Neural progenitor cell (in vitro differentiated cells): ENCODE measurements around the gene ZNF423. TPM values are rescaled to one million over a fixed set of nuclear protein-coding genes. Genes with fewer than 3 reads are reported as not detected.

Experiments used
- DNase-seq: peaks from one replicate; pipeline ENCODE4 v3.0.0-alpha.2; 2016; ENCODE audit warnings: low spot score
- H2AFZ ChIP-seq: fragments of 200-600 bp; sonication (generic); replicated peaks from 2 replicates; pipeline ENCODE4 v1.6.1; 2016; ENCODE audit warnings: antibody characterized with exemption
- H3F3A ChIP-seq: fragments of 200-600 bp; sonication (generic); 2 replicates; pipeline ENCODE4 v1.6.1; 2016; ENCODE audit warnings: antibody characterized with exemption, low read depth
- H3K27ac ChIP-seq: fragments of 200-600 bp; sonication (generic); 2 replicates; pipeline ENCODE4 v1.5.1; 2016; ENCODE audit warnings: mild to moderate bottlenecking
- H3K27me3 ChIP-seq: fragments of 200-600 bp; sonication (generic); 2 replicates; pipeline ENCODE4 v1.6.1; 2016; ENCODE audit warnings: mild to moderate bottlenecking, moderate library complexity
- H3K36me3 ChIP-seq: fragments of 200-600 bp; sonication (generic); 2 replicates; pipeline ENCODE4 v1.5.1; 2016
- H3K4me1 ChIP-seq: fragments of 200-600 bp; sonication (generic); 2 replicates; pipeline ENCODE4 v1.6.1; 2016; ENCODE audit warnings: mixed run types
- H3K4me2 ChIP-seq: fragments of 200-600 bp; sonication (generic); 2 replicates; pipeline ENCODE4 v1.6.1; 2016
- H3K4me3 ChIP-seq: fragments of 200-600 bp; sonication (generic); 2 replicates; pipeline ENCODE4 v1.5.1; 2016
- H3K79me2 ChIP-seq: fragments of 200-600 bp; sonication (generic); 2 replicates; pipeline ENCODE4 v1.6.1; 2016; ENCODE audit warnings: low read depth
- H3K9ac ChIP-seq: fragments of 200-600 bp; sonication (generic); 2 replicates; pipeline ENCODE4 v1.6.1; 2016
- H3K9me3 ChIP-seq: fragments of 200-600 bp; sonication (generic); 2 replicates; pipeline ENCODE4 v1.5.1; 2016; ENCODE audit warnings: low read depth
- H4K20me1 ChIP-seq: fragments of 200-600 bp; sonication (generic); 2 replicates; pipeline ENCODE4 v1.6.1; 2016; ENCODE audit warnings: low read depth
- H3K27ac Mint-ChIP-seq: 3 replicates; pipeline ENCODE4 v1.8.0; 2021; ENCODE audit warnings: mixed read lengths
- H3K27me3 Mint-ChIP-seq: 2 replicates; pipeline ENCODE4 v1.8.0; 2022; ENCODE audit warnings: low read depth, mild to moderate bottlenecking, inconsistent platforms, moderate library complexity, mixed read lengths; ENCODE audit not compliant: insufficient read depth
- H3K36me3 Mint-ChIP-seq: 3 replicates; pipeline ENCODE4 v1.8.0; 2021; ENCODE audit warnings: mixed read lengths
- H3K4me1 Mint-ChIP-seq: 3 replicates; pipeline ENCODE4 v1.8.0; 2021; ENCODE audit warnings: mixed read lengths
- H3K4me3 Mint-ChIP-seq: 3 replicates; pipeline ENCODE4 v1.8.0; 2021; ENCODE audit warnings: mild to moderate bottlenecking, moderate library complexity, mixed read lengths
- H3K9me3 Mint-ChIP-seq: 3 replicates; pipeline ENCODE4 v1.8.0; 2020; ENCODE audit warnings: mixed read lengths
- EZH2 ChIP-seq: fragments of 200-600 bp; sonication (generic); IDR thresholded peaks from 2 replicates; pipeline ENCODE4 v1.6.1; 2017; ENCODE audit warnings: antibody characterized with exemption, mild to moderate bottlenecking, moderate library complexity
- EZH2phosphoT487 ChIP-seq: fragments of 200-600 bp; sonication (generic); IDR thresholded peaks from 2 replicates; pipeline ENCODE4 v1.6.1; 2017; ENCODE audit warnings: antibody characterized with exemption
- total RNA-seq: library from RNA; depleted of rRNA; stranded (reverse); fragments of >200 nt; gene quantifications from 2 replicates; pipeline ENCODE4 v1.2.3, GENCODE V29; 2015; ENCODE audit warnings: low replicate concordance
- TF ChIP-seq, protein P1 (sequence below): fragments of 200-600 bp; sonication (generic); IDR thresholded peaks from 2 replicates; pipeline ENCODE4 v1.5.1; 2017; ENCODE audit warnings: antibody characterized with exemption, mild to moderate bottlenecking

ZNF423 gene
- total RNA-seq, 1 donor from 2014 or later = 21.9 TPM

DNA sequence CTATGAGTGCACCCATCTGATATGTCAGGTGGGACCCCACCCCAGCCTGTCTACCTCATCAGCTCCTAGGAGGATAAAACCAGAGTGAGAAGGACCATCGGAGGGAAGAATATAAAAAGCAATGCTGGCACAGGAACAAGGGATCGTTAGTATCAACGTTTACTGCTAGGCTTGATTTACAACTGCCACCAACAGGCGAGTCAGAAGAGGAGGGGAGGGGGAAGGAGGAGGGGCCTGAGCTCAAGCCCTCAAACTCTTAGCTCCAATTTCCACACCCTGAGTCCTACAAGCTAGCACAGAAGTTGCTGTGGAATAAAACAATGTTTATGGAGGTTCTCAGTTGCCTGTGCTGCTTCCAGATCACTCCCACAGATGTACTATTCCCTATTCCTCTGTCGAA is 247.8 kb downstream of the ZNF423 start:
- no peak overlapping the region for H3K4me3 ChIP-seq
- Mint-ChIP-seq H3K27me3 (peaks cover under 1% of the 10 kb centered on the region), H3K4me1 (peaks cover 46% of the 10 kb centered on the region), H3K4me3 (no peak overlapping the region), H3K9me3 (peaks cover 22% of the 10 kb centered on the region), H3K36me3 (peaks cover 36% of the 10 kb centered on the region), H3K27ac (peak overlapping the region; percentile 72)
- no peaks in the 10 kb centered on the region for H3K36me3 ChIP-seq
- H2AFZ ChIP-seq = no peak overlapping the region
- H3K4me2 ChIP-seq = peak overlapping the region; percentile 38
- no peaks in the 10 kb centered on the region for H3K9me3 ChIP-seq
- no peak overlapping the region for H3K9ac ChIP-seq
- peaks cover 9% of the 10 kb centered on the region for H3K79me2 ChIP-seq
- DNase-seq = peak; percentile 35
- TF ChIP-seq, protein P1, sequence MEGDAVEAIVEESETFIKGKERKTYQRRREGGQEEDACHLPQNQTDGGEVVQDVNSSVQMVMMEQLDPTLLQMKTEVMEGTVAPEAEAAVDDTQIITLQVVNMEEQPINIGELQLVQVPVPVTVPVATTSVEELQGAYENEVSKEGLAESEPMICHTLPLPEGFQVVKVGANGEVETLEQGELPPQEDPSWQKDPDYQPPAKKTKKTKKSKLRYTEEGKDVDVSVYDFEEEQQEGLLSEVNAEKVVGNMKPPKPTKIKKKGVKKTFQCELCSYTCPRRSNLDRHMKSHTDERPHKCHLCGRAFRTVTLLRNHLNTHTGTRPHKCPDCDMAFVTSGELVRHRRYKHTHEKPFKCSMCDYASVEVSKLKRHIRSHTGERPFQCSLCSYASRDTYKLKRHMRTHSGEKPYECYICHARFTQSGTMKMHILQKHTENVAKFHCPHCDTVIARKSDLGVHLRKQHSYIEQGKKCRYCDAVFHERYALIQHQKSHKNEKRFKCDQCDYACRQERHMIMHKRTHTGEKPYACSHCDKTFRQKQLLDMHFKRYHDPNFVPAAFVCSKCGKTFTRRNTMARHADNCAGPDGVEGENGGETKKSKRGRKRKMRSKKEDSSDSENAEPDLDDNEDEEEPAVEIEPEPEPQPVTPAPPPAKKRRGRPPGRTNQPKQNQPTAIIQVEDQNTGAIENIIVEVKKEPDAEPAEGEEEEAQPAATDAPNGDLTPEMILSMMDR = no peak
- TF ChIP-seq EZH2phosphoT487 = no peak
- TF ChIP-seq EZH2 = no peak
- no peaks in the 10 kb centered on the region for H3F3A ChIP-seq
- H3K27me3 ChIP-seq = no peaks in the 10 kb centered on the region
- H3K27ac ChIP-seq = no peak overlapping the region
- peaks cover 16% of the 10 kb centered on the region for H3K4me1 ChIP-seq
- peaks cover 39% of the 10 kb centered on the region for H4K20me1 ChIP-seq

DNA sequence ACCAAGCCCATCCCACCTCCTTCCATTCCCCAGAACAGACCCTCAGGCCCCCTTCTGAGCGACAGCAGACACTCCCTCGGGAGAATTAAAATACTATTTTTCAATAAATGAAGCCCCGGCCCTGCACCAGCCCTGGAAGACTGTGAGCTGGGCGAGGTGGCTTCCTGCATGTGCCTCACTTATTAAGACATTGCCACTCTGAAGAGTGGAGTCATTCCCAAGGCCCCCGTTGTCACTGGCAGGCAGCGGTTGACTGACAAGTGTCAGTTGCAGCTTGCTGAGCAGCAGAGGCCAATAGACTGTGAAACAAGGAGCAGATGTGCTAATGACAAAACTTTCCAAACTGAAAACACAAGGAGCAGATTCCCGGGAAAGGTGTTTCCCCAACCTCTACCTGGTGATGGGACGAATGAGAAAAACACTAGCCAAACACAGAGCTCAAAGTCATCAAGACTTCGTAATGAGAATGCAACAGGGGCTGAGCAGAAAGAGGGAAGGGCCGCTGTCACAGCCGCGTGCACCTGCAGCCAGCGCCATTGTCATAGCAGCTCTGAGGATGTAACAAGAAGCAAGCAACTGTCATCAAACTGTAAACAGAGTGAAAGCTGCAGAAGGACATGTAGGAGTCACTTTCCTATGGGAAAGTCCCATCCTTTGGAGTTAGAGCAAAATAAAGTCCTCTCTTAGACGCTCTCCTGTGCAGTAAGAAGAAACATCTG is 250.2 kb downstream of the ZNF423 start:
- DNase-seq = no peak
- peaks cover 58% of the 10 kb centered on the region for H3K4me1 Mint-ChIP-seq

DNA sequence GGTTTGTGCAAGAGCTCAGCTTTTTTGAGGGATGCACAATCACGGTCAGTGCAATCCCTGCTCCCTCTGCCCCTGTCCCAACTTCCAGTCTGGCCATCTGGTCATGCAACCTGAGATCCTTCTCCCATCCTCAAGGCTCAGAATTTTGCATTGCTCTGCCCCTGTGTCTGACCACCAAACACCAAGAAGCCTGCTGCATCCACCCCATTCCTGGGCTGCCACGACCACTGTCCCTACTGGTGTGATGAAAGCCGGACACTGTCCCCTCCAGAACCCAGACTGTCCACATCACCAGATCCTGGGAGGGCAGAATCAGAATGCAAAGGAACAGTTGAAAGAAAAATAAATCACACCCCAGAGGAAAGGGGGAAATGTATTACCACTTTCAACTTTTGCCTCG is 251.3 kb downstream of the ZNF423 start:
- Histone ChIP-seq H4K20me1 (peaks cover 57% of the 10 kb centered on the region), H2AFZ (no peak overlapping the region), H3K27me3 (no peaks in the 10 kb centered on the region), H3K9ac (no peak overlapping the region), H3K9me3 (no peaks in the 10 kb centered on the region), H3F3A (peaks cover 1% of the 10 kb centered on the region), H3K4me3 (no peak overlapping the region), H3K4me1 (peaks cover 16% of the 10 kb centered on the region), H3K27ac (no peak overlapping the region), H3K79me2 (peaks cover 22% of the 10 kb centered on the region), H3K4me2 (no peak overlapping the region), H3K36me3 (no peaks in the 10 kb centered on the region)
- no peak for TF ChIP-seq EZH2
- TF ChIP-seq EZH2phosphoT487 = no peak
- TF ChIP-seq, protein P1 = no peak
- peaks cover 2% of the 10 kb centered on the region for H3K27me3 Mint-ChIP-seq
- peaks cover 62% of the 10 kb centered on the region for H3K4me1 Mint-ChIP-seq
- DNase-seq = no peak
- no peak overlapping the region for H3K27ac Mint-ChIP-seq
- no peak overlapping the region for H3K4me3 Mint-ChIP-seq
- peaks cover 3% of the 10 kb centered on the region for H3K9me3 Mint-ChIP-seq
- H3K36me3 Mint-ChIP-seq = peaks cover 10% of the 10 kb centered on the region

More for the DNA sequence above, 250.2 kb downstream of the ZNF423 start:
- H3K4me2 ChIP-seq = no peak overlapping the region
- H3K27me3 Mint-ChIP-seq = peaks cover 2% of the 10 kb centered on the region
- no peak overlapping the region for H3K9ac ChIP-seq
- H3K27ac Mint-ChIP-seq = peak overlapping the region; percentile 74
- H3K9me3 ChIP-seq = no peaks in the 10 kb centered on the region
- H3K9me3 Mint-ChIP-seq = peaks cover 6% of the 10 kb centered on the region
- H3K4me3 ChIP-seq = no peak overlapping the region
- H2AFZ ChIP-seq = no peak overlapping the region
- peaks cover 16% of the 10 kb centered on the region for H3K36me3 Mint-ChIP-seq
- H3K79me2 ChIP-seq = peaks cover 13% of the 10 kb centered on the region
- peaks cover 16% of the 10 kb centered on the region for H3K4me1 ChIP-seq
- no peak overlapping the region for H3K4me3 Mint-ChIP-seq
- H3K27ac ChIP-seq = no peak overlapping the region
- peaks cover 57% of the 10 kb centered on the region for H4K20me1 ChIP-seq
- H3K27me3 ChIP-seq = no peaks in the 10 kb centered on the region
- no peaks in the 10 kb centered on the region for H3K36me3 ChIP-seq
- TF ChIP-seq EZH2phosphoT487 (no peak), EZH2 (no peak)
- TF ChIP-seq, protein P1 = no peak
- no peaks in the 10 kb centered on the region for H3F3A ChIP-seq
